Nucleus accumbens (tissue), 56 donors: Measurements from ENCODE around the gene CASP7.

Experiments used
- DNase-seq, 56 donors: peaks; one replicate each; lab custom pipeline; 2025; lab: John Stamatoyannopoulos, UW

Gene CASP7

GRCh38 chr10:113665352-113665751 is 14.4 kb upstream of the CASP7 start:
- no peak for DNase-seq

GRCh38 chr10:113665806-113666354 is 13.8 kb upstream of the CASP7 start:
- no peak for DNase-seq

- DNase-seq: no peak
These were observed 12.9 kb upstream of the CASP7 start for GRCh38 chr10:113666682-113667252.

DNA sequence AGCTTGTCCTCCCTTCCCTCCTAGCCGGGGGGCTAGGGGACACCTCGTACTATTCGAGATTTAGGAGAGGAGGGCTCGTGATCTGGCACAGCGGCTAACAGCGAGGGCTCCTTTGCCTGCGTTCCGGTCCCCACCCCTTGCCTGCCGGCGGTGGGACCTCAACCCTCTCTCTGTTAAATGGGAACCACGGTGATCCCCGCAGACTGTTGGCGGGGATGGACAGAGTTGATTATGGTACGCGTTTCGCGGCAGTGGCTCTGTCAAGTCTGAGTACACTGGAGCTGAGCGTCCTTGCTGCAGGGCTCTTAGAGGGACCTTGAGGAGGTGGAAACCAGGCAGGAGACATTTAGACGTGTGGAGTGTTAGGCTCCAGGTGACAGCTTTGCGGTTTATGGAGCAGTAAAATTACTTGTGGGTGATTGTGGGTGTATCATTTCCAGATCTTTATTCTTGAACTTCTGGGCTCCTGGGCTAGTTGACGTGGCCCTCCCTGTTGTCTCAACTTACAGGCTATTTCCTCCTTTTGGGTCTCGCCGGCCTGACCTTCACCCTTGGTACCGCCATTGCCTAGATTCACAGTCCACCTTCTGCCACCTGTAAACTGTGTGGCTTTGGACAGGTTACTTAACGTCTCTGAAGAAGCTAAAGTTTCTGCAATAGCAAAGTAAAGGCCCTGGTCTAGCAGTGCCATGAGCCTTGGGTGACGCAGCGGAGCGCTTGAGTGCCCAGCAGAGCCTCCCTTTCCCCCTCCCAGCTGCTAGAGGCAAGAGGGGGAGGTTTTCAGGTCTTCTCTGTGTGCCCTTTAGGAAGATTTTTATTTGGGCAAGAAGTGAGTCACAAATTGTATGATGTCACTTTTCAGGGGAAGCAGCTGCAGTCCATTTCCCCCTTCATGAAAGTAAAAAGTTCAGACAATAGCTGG is 739 bp downstream of the CASP7 start:
- DNase-seq: peak in 26 of 56 donors; percentile 7 to 56 (median 39)

- DNase-seq: peak in 1 of 56 donors; percentile 2
These were observed 2.1 kb downstream of the CASP7 start for GRCh38 chr10:113681533-113682470.

GRCh38 chr10:113683300-113683699 is 3.6 kb downstream of the CASP7 start:
- no peak for DNase-seq

DNA sequence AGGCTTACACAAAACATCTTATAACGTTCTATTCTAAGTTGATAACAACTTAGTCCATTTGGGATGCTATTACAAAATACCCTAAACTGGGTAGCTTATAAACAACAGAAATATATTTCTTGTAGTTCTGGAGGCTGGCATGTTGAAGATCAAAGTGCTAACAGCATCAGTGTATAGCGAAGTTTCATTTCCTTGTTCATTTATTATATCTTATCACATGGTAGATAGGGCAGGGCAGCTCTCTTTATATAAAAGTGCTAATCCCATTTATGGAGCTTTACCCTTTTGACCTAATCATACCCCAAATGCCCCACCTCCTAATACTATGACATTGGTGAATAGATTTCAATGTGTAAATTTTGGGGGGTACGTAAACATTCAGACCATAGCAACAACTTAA is 6.3 kb downstream of the CASP7 start:
- DNase-seq: no peak

DNA sequence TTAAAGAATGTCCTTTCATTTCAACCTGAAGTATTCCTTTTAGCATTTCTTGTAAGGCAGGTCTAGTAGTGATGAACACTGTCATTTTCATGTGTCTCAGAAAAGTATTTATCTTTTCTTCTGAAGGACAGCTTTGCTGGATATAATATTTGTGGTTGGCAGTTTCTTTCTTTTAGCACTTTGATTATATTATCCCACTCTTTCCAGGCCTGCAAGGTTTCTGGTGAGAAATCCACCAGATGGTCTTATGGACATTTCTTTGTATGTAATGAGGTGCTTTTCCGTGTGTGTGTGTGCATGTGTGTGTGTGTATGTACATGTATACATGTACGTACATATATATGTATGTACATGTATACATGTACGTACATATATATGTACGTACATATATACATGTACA is 7.3 kb downstream of the CASP7 start:
- no peak for DNase-seq

- DNase-seq: no peak
These were observed 9.3 kb downstream of the CASP7 start for GRCh38 chr10:113689057-113689456.

- no peak for DNase-seq
These were observed 9.9 kb downstream of the CASP7 start for GRCh38 chr10:113689574-113689973.

- DNase-seq: no peak
These were observed 11.0 kb downstream of the CASP7 start for GRCh38 chr10:113690749-113691148.

DNA sequence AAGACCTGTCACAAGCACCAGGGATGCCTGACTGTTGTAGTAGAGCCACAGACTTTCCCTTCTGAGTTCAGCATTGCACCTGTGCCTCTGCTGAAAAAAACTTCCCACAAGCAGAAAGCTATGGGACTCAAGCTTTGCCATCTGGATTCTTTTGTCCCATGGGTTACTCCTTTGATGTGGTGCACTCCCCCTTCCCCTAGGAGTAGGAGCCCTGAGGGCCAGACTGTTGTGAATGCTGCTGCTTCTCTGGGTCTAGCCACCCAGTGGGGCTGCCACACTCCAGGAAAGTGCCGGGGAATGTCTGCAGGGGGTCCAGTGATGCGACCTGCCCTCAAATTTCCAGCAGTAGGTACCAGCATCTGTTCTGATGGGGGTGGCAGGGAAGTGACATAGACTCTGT is 11.7 kb downstream of the CASP7 start:
- no peak for DNase-seq

DNA sequence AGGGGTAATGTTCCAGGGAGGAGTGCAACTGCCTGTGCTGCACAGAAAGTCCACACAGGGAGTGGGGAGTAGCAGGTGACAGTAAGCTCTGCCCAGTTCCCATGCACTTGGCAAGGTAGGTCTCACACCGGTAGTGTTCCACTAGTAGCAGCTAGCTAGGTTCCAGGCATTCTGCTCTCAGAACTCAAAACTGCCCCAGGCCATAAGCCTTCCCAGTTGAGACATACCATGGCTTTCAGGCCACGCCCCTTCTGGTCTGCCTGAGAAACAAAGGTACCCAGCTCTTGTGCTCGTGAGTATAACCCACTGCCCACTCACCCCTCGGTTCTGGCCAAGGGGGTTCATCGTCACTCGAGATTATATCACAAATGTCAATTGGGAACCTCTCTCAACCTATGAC is 12.6 kb downstream of the CASP7 start:
- no peak for DNase-seq

- no peak for DNase-seq
These were observed 13.6 kb downstream of the CASP7 start for GRCh38 chr10:113693348-113693747.

GRCh38 chr10:113695691-113696090 is 16.0 kb downstream of the CASP7 start:
- no peak for DNase-seq

DNA sequence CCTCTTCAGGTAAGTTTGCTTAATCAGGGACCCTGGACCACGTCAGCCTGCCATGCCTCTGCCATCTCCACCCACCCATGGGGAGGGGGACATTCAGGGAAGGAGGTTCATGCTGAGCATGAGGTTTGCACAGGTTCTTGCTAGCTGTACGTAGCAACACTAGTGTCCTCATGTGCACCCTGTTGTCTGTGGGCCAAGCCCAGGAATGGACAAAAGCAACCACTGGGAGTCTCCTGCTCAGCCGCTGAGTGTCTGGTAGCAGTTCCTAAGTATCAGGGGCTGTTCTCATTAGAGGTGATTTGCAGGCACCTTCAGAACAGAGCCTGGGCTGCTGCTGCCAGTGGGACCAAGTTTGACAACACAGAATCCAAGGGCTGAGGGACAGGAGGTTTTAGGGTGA is 17.9 kb downstream of the CASP7 start:
- no peak for DNase-seq

GRCh38 chr10:113704637-113705343 is 25.1 kb downstream of the CASP7 start:
- DNase-seq: peak in 21 of 56 donors; percentile 3 to 61 (median 24)

- no peak for DNase-seq
These were observed 25.6 kb downstream of the CASP7 start for GRCh38 chr10:113705344-113705652.

DNA sequence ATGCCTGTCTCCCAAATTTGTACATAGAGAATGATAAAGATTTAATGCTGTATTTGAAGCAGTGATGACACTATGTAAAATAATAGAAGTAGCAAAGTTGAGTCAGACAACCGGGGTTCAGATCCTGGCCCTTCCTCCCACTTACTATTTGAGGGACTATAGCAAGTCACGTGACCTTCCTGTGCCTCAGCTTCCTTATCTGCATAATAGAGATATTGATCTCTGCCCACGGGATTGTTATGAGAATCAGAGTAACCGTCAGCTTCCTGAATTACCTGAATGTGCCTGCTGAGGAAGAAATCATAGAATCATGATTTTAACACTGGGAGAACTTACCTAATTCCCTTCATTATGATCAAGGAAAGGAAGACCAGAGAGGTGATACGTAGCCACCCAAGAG is 26.9 kb downstream of the CASP7 start:
- no peak for DNase-seq

- DNase-seq: no peak
These were observed 28.9 kb downstream of the CASP7 start for GRCh38 chr10:113708640-113709039.
